GM12892 (cell line): Measurements from ENCODE around the gene FRY.

Experiments
- POLR2A ChIP-seq: IDR thresholded peaks from 2 replicates; pipeline ENCODE4 v1.6.1; 2011; ENCODE audit warnings: low read depth, low read length, control low read depth
- POLR2AphosphoS5 ChIP-seq: IDR thresholded peaks from 2 replicates; pipeline ENCODE4 v1.6.1; 2011; ENCODE audit warnings: low read depth, low read length, control low read depth

DNA sequence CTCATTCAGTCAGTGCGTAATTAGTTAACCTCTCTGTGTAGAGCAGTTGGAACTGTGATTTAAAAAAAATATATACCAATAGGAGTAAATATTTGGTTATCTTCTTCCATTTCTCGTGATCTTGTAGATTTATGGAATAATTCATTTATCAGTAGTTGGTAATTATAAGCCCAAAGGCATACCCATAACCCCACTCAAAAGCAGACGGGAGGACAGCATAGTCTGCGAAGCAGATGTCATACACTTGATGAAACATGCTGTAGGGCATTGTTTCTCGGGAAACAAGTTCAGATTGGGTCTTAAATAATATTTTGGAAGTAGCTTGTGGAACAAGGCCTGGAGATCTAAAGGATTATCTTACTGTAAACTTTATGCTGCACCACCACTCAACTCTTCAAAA, 119.7 kb downstream of the FRY start:
- no peak for TF ChIP-seq POLR2AphosphoS5
- no peak for TF ChIP-seq POLR2A
